Endothelial cell of umbilical vein (primary cell): Measurements from ENCODE around the gene JAKMIP3. TPM values are rescaled to one million over a fixed set of nuclear protein-coding genes. Genes with fewer than 3 reads are reported as not detected.

Experiments used
- BruUV-seq: library from RNA; stranded (reverse); fragments of 400-500 nt; replicated peaks from 2 replicates; lab custom pipeline; 2021; lab: Mats Ljungman, UMichigan
- CTCF ChIA-PET: fragments of 300-600, 350-600 bp; sonication (Branson Sonifier 250); formaldehyde crosslinking; loops from one replicate; lab custom pipeline; 2021; ENCODE audit warnings: antibody characterized with exemption, inconsistent platforms; lab: Charles Lee
- POLR2A ChIA-PET: fragments of 300-600, 350-600 bp; sonication (Branson Sonifier 250); formaldehyde crosslinking; loops from one replicate; lab custom pipeline; 2021; ENCODE audit warnings: antibody characterized with exemption, inconsistent platforms; lab: Charles Lee
- DNase-seq: peaks from one replicate; pipeline ENCODE4 v3.0.0-alpha.2; 2011; ENCODE audit warnings: low read depth, low spot score
- FAIRE-seq: peaks from 2 replicates; lab custom pipeline; 2011; peaks lifted over from hg19 to GRCh38; lab: Jason Lieb, UNC
- H2AFZ ChIP-seq: 2 replicates; pipeline ENCODE4 v1.6.0; 2012; ENCODE audit warnings: low read depth, low read length, control low read depth, inconsistent platforms
- H3K27ac ChIP-seq: 2 replicates; pipeline ENCODE4 v1.5.1; 2011; ENCODE audit warnings: low read depth, mild to moderate bottlenecking, control low read depth, low read length, moderate library complexity; ENCODE audit not compliant: insufficient read depth
- H3K27me3 ChIP-seq, 2 experiments: 2 replicates each; pipeline versions ENCODE4 v1.6.0 to v1.6.1; 2011; ENCODE audit warnings: low read length in 2 of 2, mixed read lengths in 1 of 2; ENCODE audit not compliant: control insufficient read depth in 2 of 2, insufficient read depth in 2 of 2
- H3K36me3 ChIP-seq, 2 experiments: 2 replicates in 1 of 2; 3 replicates in 1 of 2; pipeline ENCODE4 v1.5.1; 2011; ENCODE audit warnings: low read length in 2 of 2, mild to moderate bottlenecking in 1 of 2, moderate library complexity in 1 of 2; ENCODE audit not compliant: control insufficient read depth in 2 of 2, insufficient read depth in 2 of 2; ENCODE audit errors: extremely low read depth in 1 of 2
- H3K4me1 ChIP-seq: 3 replicates; pipeline ENCODE4 v1.5.1; 2011; ENCODE audit warnings: mild to moderate bottlenecking, low read length; ENCODE audit not compliant: control insufficient read depth, insufficient read depth; ENCODE audit errors: extremely low read depth
- H3K4me2 ChIP-seq: 2 replicates; pipeline ENCODE4 v1.6.1; 2011; ENCODE audit warnings: low read length, control low read depth, mixed read lengths; ENCODE audit not compliant: insufficient read depth
- H3K4me3 ChIP-seq, 3 experiments: fragments of 200-600 bp in 1 of 3; sonication (generic), shearing (Covaris generic) in 1 of 3; replicated peaks in 1 of 3; 2 replicates each; pipeline ENCODE4 v1.5.1; 2011 to 2016; ENCODE audit warnings: control low read depth in 3 of 3, low read length in 3 of 3, mild to moderate bottlenecking in 2 of 3, inconsistent platforms in 1 of 3, low read depth in 1 of 3, moderate library complexity in 1 of 3; ENCODE audit not compliant: insufficient read depth in 1 of 3
- H3K79me2 ChIP-seq: 2 replicates; pipeline ENCODE4 v1.6.0; 2012; ENCODE audit warnings: low read length, inconsistent platforms; ENCODE audit not compliant: control insufficient read depth, insufficient read depth
- H3K9ac ChIP-seq: replicated peaks from 2 replicates; pipeline ENCODE3; 2011; ENCODE audit warnings: low read length, control low read depth; ENCODE audit not compliant: insufficient read depth; ENCODE audit errors: extremely low read depth
- H3K9me1 ChIP-seq: replicated peaks from 3 replicates; pipeline ENCODE4 v1.6.0; 2011; ENCODE audit warnings: mild to moderate bottlenecking, low read length; ENCODE audit not compliant: control insufficient read depth, insufficient read depth; ENCODE audit errors: extremely low read depth
- H3K9me3 ChIP-seq: replicated peaks from 2 replicates; pipeline ENCODE4 v1.5.1; 2012; ENCODE audit warnings: low read length, inconsistent platforms; ENCODE audit not compliant: control insufficient read depth, insufficient read depth
- H4K20me1 ChIP-seq: replicated peaks from 2 replicates; pipeline ENCODE3; 2011; ENCODE audit warnings: mild to moderate bottlenecking, low read length; ENCODE audit not compliant: control insufficient read depth, insufficient read depth; ENCODE audit errors: extremely low read depth
- CTCF ChIP-seq, 2 donors: IDR thresholded peaks; 1 replicate in 1 of 2; 2 replicates in 1 of 2; pipeline ENCODE4 v1.5.1; 2011; ENCODE audit warnings: low read length in 2 of 2, mild to moderate bottlenecking in 2 of 2, moderate library complexity in 2 of 2, control low read depth in 1 of 2, inconsistent platforms in 1 of 2, low read depth in 1 of 2; ENCODE audit not compliant: insufficient read depth in 1 of 2; ENCODE audit errors: extremely low read depth in 1 of 2
- EZH2 ChIP-seq: IDR thresholded peaks from 2 replicates; pipeline ENCODE4 v1.6.1; 2012; ENCODE audit warnings: borderline replicate concordance, low read depth, mild to moderate bottlenecking, moderate library complexity, low read length, inconsistent platforms; ENCODE audit not compliant: severe bottlenecking
- FOS ChIP-seq: IDR thresholded peaks from 2 replicates; pipeline ENCODE4 v1.6.1; 2011; ENCODE audit warnings: mild to moderate bottlenecking, low read length, moderate library complexity, borderline replicate concordance; ENCODE audit not compliant: insufficient read depth
- GATA2 ChIP-seq: IDR thresholded peaks from 2 replicates; pipeline ENCODE4 v1.7.0; 2011; ENCODE audit warnings: low read depth, mild to moderate bottlenecking, moderate library complexity, mixed read lengths, low read length; ENCODE audit not compliant: insufficient read length, insufficient read depth
- JUN ChIP-seq: IDR thresholded peaks from 2 replicates; pipeline ENCODE4 v1.6.1; 2011; ENCODE audit warnings: borderline replicate concordance, low read depth; ENCODE audit not compliant: insufficient read length, insufficient read depth
- MAX ChIP-seq: IDR thresholded peaks from 2 replicates; pipeline ENCODE4 v1.6.1; 2011; ENCODE audit not compliant: insufficient read depth, insufficient read length
- MYC ChIP-seq: IDR thresholded peaks from one replicate; pipeline ENCODE4 v1.6.1; 2011; ENCODE audit warnings: mild to moderate bottlenecking, low read depth, low read length
- POLR2A ChIP-seq: IDR thresholded peaks from 2 replicates; pipeline ENCODE4 v1.6.1; 2012; ENCODE audit warnings: low read depth, mild to moderate bottlenecking, control low read depth, low read length
- POLR2AphosphoS5 ChIP-seq: IDR thresholded peaks from 2 replicates; pipeline ENCODE4 v1.6.1; 2012; ENCODE audit warnings: low read depth, mild to moderate bottlenecking, control low read depth, low read length, moderate library complexity; ENCODE audit not compliant: insufficient read depth
- dilution Hi-C: fragments of 300-500 bp; cut with MboI; formaldehyde crosslinking; loops from one replicate; pipeline ENCODE4 v1.15.0; 2019; ENCODE audit warnings: low sequenced_read_pairs; ENCODE audit not compliant: extremely low pct_ligation_motif_present
- intact Hi-C: fragments of 100-400 bp; cut with micrococcal nuclease; formaldehyde crosslinking; loops from one replicate; pipeline ENCODE4 v1.10.0; 2022
- polyA plus RNA-seq, 4 experiments: library from polyadenylated mRNA; depleted of rRNA in 3 of 4; stranded (reverse) in 3 of 4; unstranded in 1 of 4; fragments of >200 nt; gene quantifications; 2 replicates each; pipeline versions ENCODE4 v1.2.1 to v1.2.3, GENCODE V29; 2011 to 2012; ENCODE audit warnings: missing spikeins in 1 of 4
- total RNA-seq: library from RNA; stranded (reverse); gene quantifications from 2 replicates; pipeline ENCODE4 v1.2.3, GENCODE V29; 2021

Gene JAKMIP3
- total and polyA plus RNA-seq, 2 donors (not counting 3 experiments of a cell fraction or from before 2014, with no cell fraction given), result 0.01 TPM; not detected in 1

- no peak for FAIRE-seq
- Histone ChIP-seq H3K36me3 (no peaks in the 10 kb centered on the region), H3K4me1 (no peaks in the 10 kb centered on the region), H3K27me3 (no peaks in the 10 kb centered on the region), H3K4me3 (no peak overlapping the region), H2AFZ (no peak overlapping the region), H3K4me2 (no peak overlapping the region), H4K20me1 (no peaks in the 10 kb centered on the region), H3K9me3 (no peaks in the 10 kb centered on the region), H3K9ac (no peak overlapping the region), H3K79me2 (no peaks in the 10 kb centered on the region), H3K9me1 (no peaks in the 10 kb centered on the region), H3K27ac (no peak overlapping the region)
- dilution Hi-C loops, result no loop called here
- CTCF ChIA-PET, result no interaction called here
- intact Hi-C loops, result no loop called here
- no peak for DNase-seq
- POLR2A ChIA-PET, result no interaction called here
- BruUV-seq, result no TSS peak
- no peak for TF ChIP-seq POLR2A
- TF ChIP-seq MYC, result no peak
- no peak for TF ChIP-seq JUN
- no peak for TF ChIP-seq POLR2AphosphoS5
- no peak for TF ChIP-seq MAX
- TF ChIP-seq FOS, result no peak
- no peak for TF ChIP-seq GATA2
- TF ChIP-seq CTCF (IDR thresholded peaks at IDR 0.05; ENCODE audit: extremely low read depth in 1 of 2, insufficient read depth in 1 of 2, low read depth in 1 of 2, low read length in 2 of 2), result no peak
- TF ChIP-seq EZH2, result no peak
These were observed 33.8 kb downstream of the JAKMIP3 start for GRCh38 chr10:132099389-132100090.
